Measurements from ENCODE around the gene FHIT.
"Not testable (repeated sequence)": the region's sequence is repeated elsewhere in the genome, so short reads cannot be mapped to it uniquely, and the experiment has no call there.

Gene FHIT

DNA sequence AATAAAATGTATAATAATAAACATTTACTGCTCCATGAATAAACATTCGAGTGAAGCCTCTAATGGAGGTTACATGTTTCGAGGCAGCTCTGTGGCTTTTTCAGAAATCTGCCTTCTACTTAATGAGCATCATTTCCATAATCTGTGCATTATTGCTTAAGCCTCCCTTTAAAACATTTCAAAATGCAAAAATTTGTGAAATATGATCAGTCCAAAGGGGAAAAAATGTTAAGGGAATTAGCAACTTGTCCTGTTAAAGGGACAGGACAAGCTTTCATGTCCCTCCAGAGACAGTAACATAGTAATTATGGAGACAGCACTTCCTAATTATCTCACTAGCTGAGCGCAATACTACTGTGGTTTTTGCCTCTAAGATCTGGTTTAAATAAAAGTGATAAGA, 1314.8 kb downstream of the FHIT start:
- no peak for DNase-seq

DNA sequence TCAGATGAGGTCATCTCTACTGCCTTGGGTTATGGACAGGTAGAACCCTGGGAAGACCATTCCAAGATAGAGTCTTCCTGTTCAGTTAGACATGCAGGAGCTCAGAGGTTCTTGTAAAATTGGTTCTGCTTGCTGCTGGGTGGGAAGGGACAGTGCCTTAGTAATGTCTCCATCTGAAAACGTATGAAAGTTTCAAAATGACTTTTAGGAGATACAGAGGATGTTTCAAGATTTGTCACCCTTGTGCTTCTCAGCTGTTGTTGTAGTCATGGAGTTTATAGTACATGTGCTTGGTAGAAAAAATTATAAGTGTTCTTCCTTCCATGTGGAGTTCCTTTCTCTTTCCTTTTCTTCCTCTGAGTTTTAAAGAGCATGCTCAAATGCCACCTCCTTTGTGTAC, 1316.2 kb downstream of the FHIT start:
- no peak for DNase-seq

DNA sequence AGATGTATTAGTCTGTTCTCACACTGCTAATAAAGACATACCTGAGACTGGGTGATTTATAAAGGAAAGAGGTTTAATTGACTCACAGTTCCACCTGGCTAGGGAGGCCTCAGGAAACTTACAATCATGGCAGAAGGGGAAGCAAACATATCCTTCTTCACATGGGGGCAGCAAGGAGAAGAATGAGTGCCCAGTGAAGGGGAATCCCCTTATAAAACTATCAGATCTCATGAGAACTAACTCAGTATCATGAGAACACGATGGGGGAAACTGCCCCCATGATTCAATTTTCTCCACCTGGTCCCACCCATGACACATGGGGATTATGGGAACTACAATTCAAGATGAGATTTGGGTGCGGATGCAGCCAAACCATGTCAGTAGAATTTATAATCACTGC, 1316.7 kb downstream of the FHIT start:
- DNase-seq: not testable (repeated sequence)

DNA sequence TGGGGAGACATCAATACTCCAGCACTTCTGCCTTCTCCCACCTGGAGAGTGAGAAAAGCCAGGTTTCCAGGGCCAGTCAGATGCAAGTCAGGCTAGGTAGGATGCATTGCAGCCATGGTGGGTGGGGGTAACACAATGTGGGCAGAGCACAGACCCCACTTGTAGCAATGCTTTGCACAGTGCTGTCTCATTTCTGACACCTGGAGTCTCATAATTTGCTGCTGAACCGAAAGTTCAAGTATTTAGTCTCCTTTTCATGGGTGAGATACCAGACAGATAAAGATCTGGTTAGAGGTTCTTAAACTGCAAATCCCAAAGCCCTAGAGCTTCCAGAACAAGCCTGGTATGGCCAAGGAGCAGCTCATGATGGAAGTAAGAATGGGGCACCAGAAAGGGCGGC, 1321.1 kb downstream of the FHIT start:
- no peak for DNase-seq

DNA sequence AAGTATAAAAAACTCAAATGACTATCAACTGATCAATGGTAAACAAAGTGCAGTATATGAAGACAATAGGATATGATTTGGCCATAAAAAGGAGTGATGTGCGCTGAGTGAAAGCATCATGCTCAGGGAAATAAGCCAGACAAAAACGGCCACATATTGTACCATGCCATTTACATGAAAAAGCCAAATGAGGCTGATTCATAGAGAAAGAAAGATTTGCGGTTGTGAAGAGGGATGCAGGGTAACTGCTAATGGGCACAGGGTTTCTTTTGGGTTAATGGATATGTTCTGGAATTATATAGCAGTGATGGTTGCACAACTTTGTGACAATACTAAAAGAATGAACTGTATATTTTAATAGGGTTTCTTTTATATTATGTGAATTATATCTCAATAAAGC, 1324.2 kb downstream of the FHIT start:
- no peak for DNase-seq

DNA sequence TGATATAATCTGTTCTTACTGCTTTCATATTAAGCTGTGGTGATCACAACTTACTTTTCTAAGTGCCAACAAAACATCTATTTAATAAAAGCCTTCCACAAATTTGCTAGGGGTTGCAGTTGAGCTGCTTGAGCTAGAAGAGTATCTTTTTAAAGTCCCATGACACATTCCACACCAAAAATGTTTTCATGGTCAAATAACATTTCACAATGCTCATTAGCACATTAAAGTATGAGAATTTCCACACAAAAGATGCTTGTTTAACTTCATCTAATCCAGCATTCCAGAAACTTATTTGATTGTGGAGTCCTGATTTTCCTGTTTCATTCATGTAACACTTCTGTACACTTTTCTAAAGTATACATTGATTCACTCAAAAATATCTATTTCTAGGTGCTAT, 1325.3 kb downstream of the FHIT start:
- DNase-seq: no peak

DNA sequence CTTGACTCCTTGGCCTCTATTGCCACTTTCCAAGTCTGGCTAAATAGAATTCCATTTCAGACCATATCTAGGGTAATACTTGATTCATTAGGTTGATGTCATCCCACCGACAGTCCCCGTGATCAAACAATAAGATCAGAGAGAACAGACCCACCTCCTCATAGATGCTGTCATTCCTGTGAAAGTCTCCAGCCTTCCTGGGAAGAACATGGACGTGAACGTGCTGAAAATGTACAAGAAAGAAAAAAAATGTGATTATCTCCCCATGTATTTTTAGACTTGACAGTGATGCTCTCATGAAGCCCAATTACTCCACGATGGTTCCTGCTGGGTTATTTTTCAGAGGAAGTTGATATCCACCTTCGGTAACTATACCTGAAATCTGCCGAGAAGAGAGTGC, 1329.1 kb downstream of the FHIT start:
- no peak for DNase-seq

DNA sequence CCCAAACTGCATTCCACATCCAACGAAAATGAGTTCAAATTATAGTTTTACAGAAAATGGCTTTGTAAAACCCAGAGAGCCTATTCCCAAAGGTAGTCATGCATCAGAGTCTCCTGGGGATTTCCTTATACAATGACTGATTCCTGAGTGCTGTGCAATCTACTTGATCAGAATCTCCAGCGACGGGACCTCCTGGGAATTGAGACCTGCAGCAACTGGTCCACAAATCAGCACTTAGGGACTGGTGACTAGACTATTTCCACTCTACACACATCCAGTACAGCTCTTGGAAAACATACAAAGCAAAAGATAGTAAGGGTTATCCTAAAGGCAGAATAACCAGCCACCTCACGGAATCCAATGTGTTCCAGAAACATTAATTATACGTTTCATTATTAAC, 1330.4 kb downstream of the FHIT start:
- DNase-seq: no peak

DNA sequence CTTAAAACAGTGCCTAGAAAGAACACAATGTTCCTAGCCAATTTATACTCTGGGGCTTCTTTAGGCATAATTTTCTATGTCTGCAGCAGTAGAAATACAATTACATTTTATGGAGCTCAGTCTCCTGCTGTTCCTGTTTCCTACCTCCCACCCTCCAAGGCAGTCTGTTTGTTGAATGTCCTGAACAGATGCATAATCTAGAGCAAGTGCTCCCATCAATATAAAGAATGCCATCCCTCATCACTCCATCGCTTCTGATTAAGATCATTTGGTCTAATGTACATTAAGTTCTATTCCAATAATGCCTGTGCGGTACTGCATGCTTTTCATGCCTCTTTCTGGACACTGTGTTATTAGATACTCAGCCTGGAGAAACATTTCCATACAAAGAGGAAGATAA, 1331.7 kb downstream of the FHIT start:
- no peak for DNase-seq

DNA sequence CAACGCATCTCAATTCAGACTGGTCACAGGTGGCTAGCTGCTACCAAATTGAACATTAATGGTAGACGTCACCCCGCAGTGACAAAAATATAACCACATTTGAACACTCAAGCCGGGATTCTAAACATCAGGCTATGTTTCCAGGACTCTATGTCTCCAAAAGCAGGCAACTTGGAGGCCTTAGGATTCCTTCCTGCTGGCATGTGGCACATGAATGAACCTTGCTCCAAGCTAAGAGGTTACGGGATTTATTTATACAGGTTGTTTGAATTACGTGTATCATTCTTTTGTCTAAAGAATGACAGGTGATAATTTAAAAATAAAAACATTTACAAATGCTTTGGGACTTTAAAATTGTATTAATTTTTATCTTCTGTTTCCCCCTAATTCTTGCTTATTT, 1337.0 kb downstream of the FHIT start:
- no peak for DNase-seq

DNA sequence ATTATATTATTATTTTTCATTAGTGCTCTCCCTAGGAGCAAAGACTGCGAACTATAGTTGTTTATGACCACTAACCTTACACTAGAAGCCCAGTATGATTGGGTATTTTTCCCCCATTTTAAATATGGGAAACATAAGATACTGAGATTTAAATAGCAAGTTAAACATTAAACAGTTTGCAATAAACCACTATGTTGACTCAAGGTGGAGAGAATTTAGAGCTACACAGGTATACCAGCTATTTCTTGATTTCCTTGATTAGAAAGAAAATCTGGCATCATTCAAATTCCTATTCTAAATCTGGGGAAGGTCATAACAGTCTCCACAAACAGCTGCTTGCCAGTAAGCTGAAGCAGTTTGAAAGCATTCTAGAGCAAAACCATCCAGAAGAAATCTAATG, 1337.6 kb downstream of the FHIT start:
- no peak for DNase-seq

DNA sequence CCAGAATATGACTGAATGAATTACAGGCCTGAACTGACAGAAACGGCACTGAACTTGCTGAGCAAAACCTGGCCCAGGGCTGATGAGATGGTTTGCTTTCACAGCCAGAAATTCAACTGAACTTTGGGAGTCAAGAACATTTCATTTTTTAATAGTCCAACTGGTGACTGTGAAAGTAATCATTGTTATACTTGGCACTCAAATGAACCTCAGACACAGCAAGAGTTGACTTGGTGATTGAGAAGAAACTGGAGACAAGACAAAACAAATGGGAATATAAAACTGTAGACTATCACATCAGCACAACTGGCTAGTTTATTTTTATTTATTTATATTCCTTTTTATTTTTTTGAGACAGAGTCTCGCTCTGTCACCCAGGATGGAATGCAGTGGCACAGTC, 1342.6 kb downstream of the FHIT start:
- no peak for DNase-seq

DNA sequence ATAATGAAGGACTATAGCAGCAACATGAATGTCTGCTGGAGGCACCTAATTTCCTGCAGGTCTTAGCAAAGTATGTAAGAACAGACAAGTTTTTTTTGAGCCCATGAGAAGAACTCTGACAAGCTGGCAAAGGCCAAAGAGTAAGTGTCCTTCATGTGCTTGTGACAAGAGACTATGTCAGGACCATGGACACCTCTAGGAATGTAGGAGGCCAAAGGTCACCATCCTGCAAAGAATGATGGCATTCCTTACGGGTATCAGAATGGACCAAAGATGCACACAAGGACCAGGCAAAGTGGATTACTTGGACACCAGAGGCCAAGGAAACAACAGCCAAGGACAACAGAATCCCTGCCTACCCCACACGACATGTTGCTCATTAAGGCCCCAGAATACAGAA, 1343.0 kb downstream of the FHIT start:
- no peak for DNase-seq

DNA sequence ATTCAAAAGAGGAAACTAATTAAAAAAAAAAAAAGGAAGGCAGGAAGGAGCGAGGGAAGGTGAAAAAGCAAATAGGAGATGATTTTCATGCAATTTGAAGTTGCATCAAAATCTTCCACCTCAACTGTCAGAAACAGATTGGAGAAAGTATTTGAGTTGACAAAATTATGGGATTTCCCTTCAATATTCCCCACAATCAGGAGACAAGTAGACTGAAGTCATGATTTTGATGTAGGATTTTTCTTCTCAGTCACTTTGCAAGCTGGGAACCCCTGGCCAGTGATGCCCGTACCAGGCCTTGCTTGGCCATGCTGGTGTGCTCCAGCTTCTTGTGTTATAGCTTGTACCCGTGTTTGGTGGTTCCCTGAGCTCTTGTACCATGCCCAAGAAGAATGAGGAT, 1347.0 kb downstream of the FHIT start:
- no peak for DNase-seq

DNA sequence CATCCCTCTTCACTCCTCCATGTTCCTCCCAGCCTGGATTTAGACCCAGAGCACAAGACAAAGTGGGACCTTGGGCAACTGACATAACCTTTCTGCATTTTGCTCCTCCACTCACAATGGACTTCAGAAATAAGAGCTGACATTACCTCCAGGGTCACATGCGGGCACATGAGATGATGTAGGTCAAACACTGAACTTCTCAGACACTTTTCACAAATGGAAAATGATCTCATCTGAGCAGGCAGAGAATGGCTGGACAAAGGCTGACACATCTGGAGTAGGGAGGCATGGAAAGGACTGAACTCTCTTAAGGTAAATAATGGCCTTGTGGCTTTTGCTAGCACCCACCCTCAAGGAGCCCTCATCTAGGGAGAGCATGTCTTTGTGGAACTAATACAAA, 1352.2 kb downstream of the FHIT start:
- no peak for DNase-seq

DNA sequence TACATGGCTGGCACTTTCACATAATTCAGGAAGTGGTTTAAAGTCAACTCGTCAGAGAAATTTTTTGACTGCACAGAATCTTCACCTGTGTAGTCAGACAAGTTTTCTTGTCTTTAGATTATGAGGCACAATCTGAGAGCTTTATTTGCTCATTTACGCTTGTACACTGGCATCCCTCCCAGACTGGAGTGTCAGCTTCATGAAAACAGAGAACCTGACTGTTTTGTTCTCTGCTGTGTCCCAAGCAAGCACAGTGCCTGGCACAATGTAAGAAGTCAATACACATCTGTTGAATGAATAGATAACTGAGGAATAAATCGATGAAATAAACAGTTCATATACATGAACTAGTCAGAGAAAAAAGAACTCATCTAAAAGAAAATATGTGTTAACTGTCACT, 1355.3 kb downstream of the FHIT start:
- no peak for DNase-seq

DNA sequence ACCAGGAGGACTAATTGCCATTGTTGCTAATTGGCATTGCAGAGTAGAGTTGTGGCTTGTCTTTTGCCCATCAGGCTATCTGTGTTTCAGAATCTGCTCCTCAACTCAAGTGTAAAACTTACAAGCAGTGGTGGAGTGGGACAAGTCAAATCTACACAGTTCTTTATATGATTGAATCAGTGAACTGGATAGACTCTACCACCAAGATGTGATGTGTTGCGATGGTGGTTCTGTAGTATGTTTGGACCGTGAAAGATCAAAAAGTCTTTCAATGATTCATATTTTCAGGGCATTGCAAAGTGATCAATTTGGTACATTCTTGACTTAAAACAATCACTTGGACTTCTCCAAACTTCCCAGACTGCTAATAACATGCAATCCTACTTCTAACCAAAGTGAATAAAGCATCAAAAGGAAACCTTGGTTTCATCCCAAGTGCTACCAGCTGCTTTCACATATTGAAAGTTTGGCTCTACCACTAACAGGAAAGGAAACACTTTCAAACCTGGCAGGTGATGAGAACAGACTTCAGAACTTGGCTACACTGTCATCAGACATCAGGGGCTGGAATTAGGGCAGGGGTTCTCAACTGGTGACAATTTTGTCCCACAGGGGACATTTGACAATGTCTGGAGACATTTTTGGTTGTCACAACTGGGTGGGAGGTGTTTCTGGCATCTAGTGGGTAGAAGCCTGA, 1356.7 kb downstream of the FHIT start:
- no peak for DNase-seq

DNA sequence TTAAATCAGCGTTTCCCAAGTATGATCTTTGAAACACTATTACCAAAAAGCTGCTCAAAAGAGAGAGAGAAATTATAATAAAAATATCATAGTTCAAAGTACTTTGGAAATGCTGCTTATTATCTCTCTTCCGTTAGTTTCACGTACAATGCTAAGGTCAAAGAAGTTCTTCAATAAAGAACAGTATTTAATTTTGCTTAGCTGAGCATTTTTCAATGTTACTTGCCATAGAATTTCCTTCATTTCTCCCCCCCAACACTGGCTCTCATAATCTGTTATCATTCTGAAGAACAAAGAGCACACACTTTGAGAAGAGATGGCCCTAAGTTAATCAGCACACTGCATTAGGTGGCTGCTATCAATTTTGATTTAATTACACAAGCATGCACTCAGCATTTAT, 1360.6 kb downstream of the FHIT start:
- DNase-seq: no peak

DNA sequence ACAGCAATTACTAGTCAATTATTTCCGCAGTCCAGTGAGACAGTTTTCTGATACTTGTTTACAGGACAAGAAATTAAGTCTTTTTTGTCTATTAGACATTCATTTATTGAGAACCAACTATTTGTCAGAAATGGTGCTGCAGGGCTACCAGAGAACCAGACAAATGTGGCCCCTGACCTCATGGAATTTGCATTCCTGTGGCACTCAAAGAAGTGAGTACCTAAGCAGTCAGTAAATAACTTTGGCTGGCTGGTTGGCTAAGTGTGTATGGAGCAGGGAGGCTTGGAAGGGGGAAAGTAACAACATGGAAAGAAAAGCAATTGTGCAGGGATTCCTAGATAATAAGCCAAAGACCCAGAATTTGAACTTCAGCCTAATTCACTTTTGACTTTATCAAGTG, 1364.5 kb downstream of the FHIT start:
- DNase-seq: no peak

DNA sequence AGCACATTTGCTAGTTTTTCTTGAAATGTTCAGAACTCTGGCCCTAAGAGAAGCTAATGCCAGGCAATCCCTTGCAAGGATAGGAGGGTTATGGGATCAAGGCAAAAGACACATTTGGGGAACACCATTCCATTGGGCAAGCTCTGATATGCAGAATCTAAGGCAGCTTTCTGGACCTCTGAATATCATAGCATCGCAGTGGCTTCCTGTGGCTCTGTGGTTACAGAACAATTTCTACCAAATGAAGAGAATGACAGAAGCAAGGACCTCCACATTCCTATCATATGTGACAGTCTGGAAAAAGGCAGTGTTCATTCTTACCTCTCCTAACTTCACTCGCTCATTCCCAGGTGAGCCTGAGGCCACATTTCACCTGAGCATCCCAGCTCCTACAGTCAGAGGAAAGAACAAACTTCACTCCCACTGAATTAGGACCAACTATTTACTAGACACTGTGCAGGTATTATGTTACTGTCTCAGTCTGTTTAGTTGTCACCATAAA, 1365.3 kb downstream of the FHIT start:
- no peak for DNase-seq

DNA sequence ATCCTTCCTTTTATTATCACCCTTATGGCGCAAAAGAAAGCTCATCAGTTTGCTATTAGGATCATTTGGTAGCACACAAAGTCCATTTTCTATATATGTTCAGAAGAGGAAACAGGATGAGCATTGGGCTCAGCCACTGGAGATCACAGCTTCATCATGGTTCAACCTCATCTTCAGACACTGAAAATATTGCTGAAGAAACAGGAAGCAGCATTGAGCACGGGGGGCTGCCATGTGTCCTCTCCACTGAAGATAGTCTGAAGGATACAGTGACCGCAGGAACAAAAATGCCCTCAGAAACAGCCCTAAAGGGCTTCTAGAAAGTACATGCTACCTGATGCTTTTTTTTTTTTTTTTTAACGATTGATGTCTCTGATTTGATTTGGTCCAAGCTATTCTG, 1366.2 kb downstream of the FHIT start:
- DNase-seq: no peak

DNA sequence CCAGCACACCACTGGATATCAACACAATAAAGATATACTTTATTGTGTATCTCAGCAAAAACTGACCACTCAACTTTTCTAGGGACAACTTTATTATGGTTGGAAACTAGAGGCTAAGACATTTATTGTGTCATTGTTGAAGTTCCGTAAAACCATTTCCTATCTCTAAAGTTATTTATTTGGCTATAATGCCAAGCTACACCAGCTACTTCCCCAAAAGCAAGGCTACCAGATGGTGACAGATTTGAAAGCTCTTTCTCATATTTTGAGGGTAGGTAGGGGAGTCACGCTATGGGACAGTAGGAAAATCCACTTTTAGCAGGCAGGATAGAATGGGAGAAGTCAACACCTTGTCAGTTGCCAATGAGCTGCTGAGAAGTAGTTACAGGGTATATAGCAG, 1366.8 kb downstream of the FHIT start:
- no peak for DNase-seq

DNA sequence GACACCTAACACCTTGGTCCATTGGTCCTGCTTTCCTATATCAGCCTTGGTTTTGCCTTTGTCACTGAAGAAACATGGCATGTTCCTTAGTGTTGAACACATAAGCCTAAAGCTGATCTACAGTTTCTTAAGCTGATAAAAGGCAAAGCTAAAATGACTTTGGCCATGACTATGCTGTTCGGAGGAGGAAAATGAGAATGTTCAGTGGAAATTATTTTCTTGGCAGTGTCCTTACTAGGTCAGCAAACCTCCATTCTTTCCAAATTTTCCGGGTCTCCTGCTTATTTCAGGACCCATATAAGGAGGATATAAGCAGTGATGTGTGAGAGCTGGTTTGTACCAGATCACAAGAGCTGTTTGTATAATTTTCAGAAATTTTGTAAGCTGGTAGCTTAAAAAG, 1368.5 kb downstream of the FHIT start:
- DNase-seq: no peak

DNA sequence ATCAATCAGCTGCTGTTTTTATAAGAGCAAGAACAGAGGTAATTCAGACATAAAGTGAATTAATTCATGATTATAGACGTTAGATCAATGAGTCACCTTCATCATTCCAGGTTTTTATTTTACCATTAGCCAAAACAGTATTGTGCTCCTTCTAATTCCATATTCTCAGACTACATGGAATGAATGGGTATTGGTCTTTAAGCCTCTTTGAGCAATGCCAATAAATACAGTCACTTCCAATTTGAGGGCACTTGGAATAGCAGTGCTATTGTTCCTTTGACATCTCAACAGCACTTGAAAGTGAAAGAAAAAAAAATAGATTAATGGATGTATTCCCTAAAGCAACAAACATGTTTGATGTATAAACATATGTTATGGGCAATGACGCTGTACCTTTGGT, 1370.5 kb downstream of the FHIT start:
- DNase-seq: no peak

DNA sequence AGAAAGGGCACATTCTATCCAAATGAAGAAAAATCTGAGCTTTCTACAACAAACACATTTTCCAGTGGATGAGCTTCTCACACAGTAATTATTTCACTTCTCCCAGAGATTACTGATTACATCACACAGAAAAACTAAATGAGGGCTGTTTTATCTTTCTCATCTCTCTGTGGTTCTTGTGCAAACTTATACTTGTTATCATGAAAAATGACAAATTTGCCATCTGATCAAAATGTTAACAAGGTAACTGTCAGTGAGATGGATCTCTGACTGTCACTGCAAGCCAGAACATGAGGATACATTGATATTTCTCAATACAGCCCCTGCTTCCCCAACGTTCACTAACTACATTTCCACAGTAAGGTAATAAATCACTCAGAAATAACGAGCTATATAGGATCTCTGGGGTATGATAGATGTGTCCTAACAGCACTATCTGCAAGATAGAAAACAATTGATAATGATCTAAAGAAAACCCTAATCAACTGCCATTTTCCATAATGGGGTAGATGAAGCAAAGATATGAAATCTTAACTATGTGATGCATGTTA, 1372.1 kb downstream of the FHIT start:
- DNase-seq: no peak

Data from NCI-H2107 (cell line).